Measurements from ENCODE around the gene SPSB3. TPM values are rescaled to one million over a fixed set of nuclear protein-coding genes. Genes with fewer than 3 reads are reported as not detected.

SPSB3 gene
- total RNA-seq (ENCODE audit: unreplicated experiment): 52.9 TPM
- long read RNA-seq, transcript SPSB3-208 (7 exons, 1,784 nt): major isoform, 46 of 115 reads
- long read RNA-seq, transcript SPSB3-204 (5 exons, 1,746 nt): minor isoform, 10 of 115 reads
- long read RNA-seq, transcript SPSB3-209 (6 exons, 1,628 nt): minor isoform, 40 of 115 reads
- long read RNA-seq, transcript SPSB3-201 (6 exons, 1,449 nt): minor isoform, 5 of 115 reads
- long read RNA-seq, partial matches to known transcripts: 2 of 115 reads
- long read RNA-seq, other reads (novel, unspliced or antisense): 10 of 115 reads

GRCh38 chr16:1782408-1783264 lies at the start of gene SPSB3, which contains the start of gene NUBP2:
Gene SPSB3 (minus strand): TSS chr16:1782571. CDS start chr16:1781483, 1,088 bp downstream.
Gene NUBP2 (plus strand): TSS chr16:1782960. CDS start chr16:1783021, 61 bp downstream.
- no peaks in the 10 kb centered on the region for H3K36me3 Mint-ChIP-seq (ENCODE audit: low read depth, unreplicated experiment)
- H3K9me3 Mint-ChIP-seq (ENCODE audit: unreplicated experiment): no peaks in the 10 kb centered on the region
- H3K27me3 Mint-ChIP-seq (ENCODE audit: unreplicated experiment): peaks cover 6% of the 10 kb centered on the region

GRCh38 chr16:1831186-1832075 lies 49.1 kb upstream of the SPSB3 start:
- H3K4me3 Mint-ChIP-seq (ENCODE audit: unreplicated experiment): peak overlapping the region; percentile 8
- no peaks in the 10 kb centered on the region for H3K27me3 Mint-ChIP-seq (ENCODE audit: unreplicated experiment)
- no peaks in the 10 kb centered on the region for H3K9me3 Mint-ChIP-seq (ENCODE audit: unreplicated experiment)
- no peak for TF ChIP-seq CTCF (IDR thresholded peaks at IDR 0.05; ENCODE audit: unreplicated experiment)
- peaks cover 5% of the 10 kb centered on the region for H3K36me3 Mint-ChIP-seq (ENCODE audit: low read depth, unreplicated experiment)
- H3K4me1 Mint-ChIP-seq (ENCODE audit: unreplicated experiment): peaks cover 14% of the 10 kb centered on the region
- DNase-seq (ENCODE audit: low spot score): no peak
- no peak overlapping the region for H3K27ac Mint-ChIP-seq (ENCODE audit: unreplicated experiment)

More at GRCh38 chr16:1782408-1783264, at the start of gene SPSB3, which contains the start of gene NUBP2:
- Mint-ChIP-seq H3K27ac (ENCODE audit: unreplicated experiment) (peak within 1 kb of the TSS; percentile 77), H3K4me3 (ENCODE audit: unreplicated experiment) (peak within 1 kb of the TSS; percentile 96), H3K4me1 (ENCODE audit: unreplicated experiment) (peaks cover 13% of the 10 kb centered on the region)
- peak; percentile 98 for DNase-seq (ENCODE audit: low spot score)
- TF ChIP-seq CTCF (IDR thresholded peaks at IDR 0.05; ENCODE audit: unreplicated experiment): no peak

- Mint-ChIP-seq H3K4me1 (ENCODE audit: unreplicated experiment) (peaks cover 14% of the 10 kb centered on the region), H3K4me3 (ENCODE audit: unreplicated experiment) (no peak overlapping the region)
Observed at GRCh38 chr16:1830213-1830612, 47.8 kb upstream of the SPSB3 start.

More at GRCh38 chr16:1830213-1830612, 47.8 kb upstream of the SPSB3 start:
- DNase-seq (ENCODE audit: low spot score): no peak
- Mint-ChIP-seq H3K27me3 (ENCODE audit: unreplicated experiment) (no peaks in the 10 kb centered on the region), H3K27ac (ENCODE audit: unreplicated experiment) (no peak overlapping the region), H3K36me3 (ENCODE audit: low read depth, unreplicated experiment) (peaks cover 5% of the 10 kb centered on the region), H3K9me3 (ENCODE audit: unreplicated experiment) (no peaks in the 10 kb centered on the region)
- no peak for TF ChIP-seq CTCF (IDR thresholded peaks at IDR 0.05; ENCODE audit: unreplicated experiment)

Measured in endothelial cell (in vitro differentiated cells).